Stimulated activated CD8-positive, alpha-beta memory T cell treated with anti-CD3 and anti-CD28 coated beads, Interleukin-4, amount 100 ng/mL, for 24 hours (primary cell): Measurements from ENCODE around the gene MCF2L2.

ENCODE experiments used
- DNase-seq: peaks from one replicate; pipeline ENCODE4 v3.0.0-alpha.2; 2020; ENCODE audit warnings: low read depth

MCF2L2 gene

DNA sequence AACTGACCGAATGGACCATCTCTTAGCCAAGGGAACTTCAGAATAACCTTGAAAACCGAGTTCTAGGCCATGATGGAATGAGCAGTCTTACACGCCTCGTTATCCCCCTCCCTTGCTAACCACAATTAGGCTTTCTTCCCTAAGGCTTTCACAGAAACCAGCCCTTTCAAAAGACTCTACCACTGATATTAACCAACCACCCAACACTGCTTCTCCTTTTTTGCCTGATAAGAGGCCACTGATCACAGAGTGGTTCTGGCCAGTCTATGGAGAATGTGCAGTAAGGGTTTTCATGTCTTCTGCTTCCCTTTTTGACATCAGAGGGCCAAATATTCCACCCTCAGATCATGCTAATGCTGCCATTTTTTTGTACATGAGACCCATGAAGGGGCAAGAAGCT is 59.3 kb downstream of the MCF2L2 start:
- DNase-seq = no peak

DNA sequence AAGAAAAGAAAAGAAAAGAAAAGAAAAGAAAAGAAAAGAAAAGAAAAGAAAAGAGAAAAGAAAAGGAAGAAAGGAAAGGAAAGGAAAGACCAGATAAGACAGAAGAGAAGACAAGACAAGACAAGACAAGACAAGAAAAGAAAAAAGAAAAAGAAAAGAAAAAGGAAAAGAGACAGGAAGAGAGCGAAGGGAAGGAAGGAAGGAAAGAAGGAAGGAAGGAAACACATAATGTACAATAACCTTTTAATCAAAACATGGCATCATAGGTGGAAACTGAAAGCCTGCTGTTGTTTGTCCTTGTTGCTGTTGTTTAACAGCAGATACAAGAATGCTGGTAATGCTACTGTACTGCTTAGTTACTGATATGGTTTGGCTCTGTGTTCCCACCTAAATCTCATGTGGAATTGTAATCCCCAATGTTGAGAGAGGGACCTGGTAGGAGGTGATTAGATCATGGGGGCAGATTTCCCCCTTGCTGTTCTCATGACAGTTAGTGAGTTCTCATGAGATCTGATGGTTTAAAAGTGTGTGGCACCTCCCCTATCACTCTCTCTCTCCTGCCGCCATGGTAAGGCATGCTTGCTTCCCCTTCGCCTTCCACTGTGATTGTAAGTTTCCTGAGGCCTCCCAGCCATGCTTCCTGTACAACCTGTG is 67.3 kb downstream of the MCF2L2 start:
- DNase-seq = no peak

DNA sequence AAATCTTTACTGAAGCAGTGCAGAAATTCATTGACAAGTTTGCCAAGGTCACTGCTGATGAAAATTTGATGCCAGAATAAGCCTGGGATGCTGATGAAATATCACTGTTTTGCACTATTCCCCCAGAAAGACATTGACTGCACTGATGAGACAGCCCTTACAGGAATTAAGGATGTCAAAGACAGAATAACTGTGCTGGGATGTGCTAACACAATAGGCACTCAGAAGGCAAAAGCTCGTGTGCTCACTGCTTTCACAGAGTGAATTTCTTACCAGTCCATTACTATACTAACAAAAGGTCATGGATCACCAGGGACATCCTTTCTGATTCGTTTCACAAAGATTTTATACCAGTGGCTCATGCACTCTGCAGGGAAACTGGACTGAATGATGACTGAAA is 69.4 kb downstream of the MCF2L2 start:
- DNase-seq = no peak

DNA sequence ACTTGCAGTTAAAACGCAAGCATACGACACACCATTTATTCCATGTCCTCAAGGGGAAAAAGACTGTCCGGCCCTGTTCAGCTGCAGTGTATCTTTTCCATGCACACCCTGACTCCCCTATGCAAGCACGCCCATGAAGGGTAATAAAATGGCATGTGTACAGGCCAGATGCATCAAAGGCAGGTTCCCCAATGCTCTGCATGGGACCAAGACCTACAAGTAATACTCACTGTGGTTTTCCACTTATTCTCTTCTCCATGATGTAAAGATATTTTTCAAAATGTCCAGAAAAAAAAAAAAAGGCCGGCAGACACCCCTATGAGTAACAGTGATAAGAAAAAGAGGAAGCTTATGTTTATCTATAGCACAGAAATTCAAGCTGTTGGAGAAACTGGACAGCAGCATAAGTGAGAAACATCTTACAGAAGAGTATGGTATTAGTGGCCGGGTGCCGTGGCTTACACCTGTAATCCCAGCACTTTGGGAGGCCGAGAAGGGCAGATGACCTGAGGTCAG is 70.8 kb downstream of the MCF2L2 start:
- no peak for DNase-seq

DNA sequence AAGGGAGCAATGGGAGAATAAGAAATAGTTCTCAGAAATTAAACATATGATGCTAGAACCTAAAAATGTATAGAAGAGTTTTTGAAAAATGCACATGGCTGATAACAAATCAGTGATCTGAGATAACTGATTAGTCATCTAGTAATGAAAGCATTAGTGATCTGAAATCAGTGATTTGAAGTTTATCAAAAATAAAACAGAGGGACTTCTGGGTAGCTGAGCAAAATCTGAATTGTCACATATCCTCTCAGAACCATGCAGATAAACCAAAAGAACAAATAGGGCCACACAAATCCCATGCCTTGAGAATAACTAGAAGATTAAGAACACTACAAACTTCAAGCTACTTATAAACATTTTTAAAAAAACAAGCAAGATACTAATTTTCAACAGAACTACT is 71.5 kb downstream of the MCF2L2 start:
- no peak for DNase-seq

DNA sequence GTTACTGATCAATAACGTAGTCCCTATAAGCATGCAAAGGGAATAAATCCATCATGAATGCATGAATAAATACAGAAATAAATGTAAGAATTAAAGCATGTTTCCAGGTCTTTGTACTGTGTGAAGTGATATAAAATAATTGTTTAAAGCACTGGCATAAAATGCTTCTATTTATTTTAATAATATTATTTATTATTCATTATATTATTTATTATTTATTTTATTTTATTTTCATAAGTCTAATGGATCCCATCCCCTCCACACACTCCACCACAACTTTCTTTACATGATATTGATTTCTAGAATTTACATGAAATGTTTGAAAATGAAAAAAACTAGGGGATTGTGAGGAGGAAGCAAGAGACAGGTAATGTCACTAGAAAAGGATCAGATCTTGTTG is 73.5 kb downstream of the MCF2L2 start:
- DNase-seq = no peak

DNA sequence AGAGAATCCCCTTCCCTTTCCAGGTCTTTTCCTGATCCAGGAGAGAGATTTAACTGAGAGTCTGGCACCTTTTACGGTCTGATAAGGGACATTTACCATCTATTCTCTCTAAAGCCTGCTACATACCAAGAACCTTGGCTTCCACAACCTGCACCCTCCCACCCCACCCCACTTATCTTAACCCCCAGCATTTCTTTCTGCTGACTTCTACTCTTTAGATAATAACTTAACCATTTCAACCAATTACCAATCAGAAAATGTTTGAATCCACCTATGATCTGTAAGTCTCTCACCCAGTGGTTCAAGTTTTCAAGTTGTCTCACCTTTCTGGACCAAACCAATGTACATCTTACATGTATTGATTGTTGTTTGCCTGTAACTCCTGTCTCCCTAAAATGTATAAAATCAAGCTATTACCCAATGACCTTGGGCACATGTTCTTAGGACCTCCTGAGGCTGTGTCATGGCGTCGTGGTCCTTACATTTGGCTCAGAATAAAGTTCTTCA is 74.0 kb downstream of the MCF2L2 start:
- DNase-seq = no peak

DNA sequence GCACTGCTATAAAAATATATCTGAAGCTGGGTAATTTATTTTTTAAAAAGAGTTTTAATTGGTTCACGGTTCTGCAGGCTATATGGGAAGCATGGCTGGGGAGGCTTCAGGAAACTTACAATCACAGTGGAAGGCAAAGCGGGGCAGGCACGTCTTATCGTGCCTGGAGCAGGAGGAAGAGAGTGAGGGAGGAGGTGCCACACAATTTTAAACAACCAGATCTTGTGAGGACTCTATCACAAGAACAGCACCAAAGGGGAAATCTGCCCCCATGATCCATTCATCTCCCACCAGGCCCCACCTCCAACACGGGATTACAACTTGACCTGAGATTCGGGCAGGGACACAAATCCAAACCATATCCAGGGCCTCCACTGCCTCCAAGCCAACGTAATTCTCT is 75.0 kb downstream of the MCF2L2 start:
- no peak for DNase-seq

- DNase-seq = no peak
Observed at GRCh38 chr3:183350164-183350563, 78.3 kb downstream of the MCF2L2 start.

DNA sequence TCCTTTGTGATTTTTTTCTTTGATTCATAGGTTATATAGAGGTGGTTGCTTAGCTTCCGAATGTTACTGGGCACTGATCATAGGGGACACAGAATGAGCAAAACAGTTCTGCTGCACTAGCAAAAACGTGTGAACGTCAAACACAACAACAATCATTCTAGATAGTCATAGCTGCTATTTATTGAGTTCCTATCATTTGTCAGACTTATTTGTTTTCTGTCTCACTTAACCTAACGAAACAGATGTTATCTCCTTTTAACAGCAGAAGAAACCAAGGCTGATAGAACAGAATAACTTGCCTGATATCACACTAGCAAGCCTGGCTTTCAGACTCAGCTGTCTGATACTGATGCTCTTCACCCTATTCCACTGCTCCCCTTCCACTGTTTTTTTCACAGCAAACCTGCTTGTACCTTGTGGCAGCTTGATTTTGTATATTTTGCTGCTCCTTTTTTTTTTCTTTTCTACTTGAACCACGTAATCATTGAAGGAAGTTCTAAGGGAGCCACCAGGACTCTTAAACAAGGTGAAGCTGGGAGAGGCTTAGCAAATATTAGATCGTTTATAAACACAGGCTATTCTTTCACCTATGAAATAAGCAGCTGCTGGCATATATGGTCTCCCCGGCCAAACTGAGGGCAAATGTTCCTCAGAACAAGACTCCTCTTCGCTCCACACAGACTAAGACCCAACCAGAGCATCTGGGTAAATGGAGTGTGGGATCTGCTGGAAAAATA is 78.8 kb downstream of the MCF2L2 start:
- no peak for DNase-seq

DNA sequence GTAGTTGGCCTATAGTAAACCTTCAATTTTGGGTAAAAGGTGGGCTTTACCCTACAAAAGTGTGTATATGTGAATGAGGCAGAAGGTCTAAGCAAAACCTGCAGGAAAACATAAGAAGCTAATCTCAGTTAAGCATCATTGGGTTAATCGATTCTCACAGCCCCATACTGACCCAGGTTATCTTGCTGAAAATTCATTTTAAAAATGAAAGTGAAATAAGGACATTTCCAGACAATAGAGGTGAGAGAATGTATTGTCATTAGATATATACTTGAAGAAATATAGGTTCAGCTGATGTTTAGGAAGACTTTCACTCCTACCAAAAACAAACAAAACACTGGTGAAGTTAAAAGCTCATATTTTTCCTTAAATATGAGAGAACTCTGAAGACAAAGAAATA is 85.6 kb downstream of the MCF2L2 start:
- no peak for DNase-seq

GRCh38 chr3:183341545-183342288 is 86.7 kb downstream of the MCF2L2 start:
- DNase-seq = no peak

GRCh38 chr3:183340222-183340621 is 88.2 kb downstream of the MCF2L2 start:
- no peak for DNase-seq

GRCh38 chr3:183339461-183340086 is 88.8 kb downstream of the MCF2L2 start:
- no peak for DNase-seq

GRCh38 chr3:183338520-183338919 is 89.9 kb downstream of the MCF2L2 start:
- no peak for DNase-seq

DNA sequence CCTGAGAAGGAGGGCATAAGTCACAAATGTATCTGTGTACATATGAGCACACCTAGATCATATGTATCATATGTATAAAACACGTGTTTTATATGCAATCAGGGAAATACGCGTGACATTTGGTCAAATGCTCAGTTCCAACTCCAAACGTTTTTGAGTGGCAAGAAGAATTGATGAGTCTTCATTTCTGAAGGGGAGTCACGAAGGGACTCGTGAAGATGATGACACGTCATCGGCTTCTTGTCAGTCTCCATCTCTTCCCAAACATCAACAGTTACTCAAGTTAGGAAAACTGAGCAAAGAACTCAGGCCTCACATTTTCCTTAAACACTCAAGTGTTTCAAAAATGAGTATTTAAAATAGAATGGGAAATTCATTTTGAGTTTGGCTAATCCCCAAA is 95.9 kb downstream of the MCF2L2 start:
- DNase-seq = no peak

- DNase-seq = no peak
Observed at GRCh38 chr3:183331498-183331897, 96.9 kb downstream of the MCF2L2 start.

DNA sequence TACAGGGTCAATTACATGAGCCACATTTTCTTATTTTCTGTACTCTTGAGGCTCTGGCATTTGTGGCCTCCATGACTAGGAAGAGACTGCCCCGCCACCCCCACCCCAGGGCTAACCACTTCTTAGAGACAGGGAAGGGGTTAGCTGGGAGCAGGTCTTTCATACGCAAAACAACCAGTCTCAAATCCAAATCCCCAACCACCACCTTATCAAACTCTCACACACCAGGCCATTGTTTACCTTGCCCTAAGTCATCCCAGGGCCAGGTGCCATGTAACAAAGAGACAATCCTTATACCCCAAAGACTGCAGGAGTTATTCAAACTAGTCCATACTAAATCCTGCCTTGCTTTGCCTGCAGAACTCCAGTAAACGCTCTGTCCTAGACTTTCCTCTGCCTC is 97.5 kb downstream of the MCF2L2 start:
- DNase-seq = no peak

DNA sequence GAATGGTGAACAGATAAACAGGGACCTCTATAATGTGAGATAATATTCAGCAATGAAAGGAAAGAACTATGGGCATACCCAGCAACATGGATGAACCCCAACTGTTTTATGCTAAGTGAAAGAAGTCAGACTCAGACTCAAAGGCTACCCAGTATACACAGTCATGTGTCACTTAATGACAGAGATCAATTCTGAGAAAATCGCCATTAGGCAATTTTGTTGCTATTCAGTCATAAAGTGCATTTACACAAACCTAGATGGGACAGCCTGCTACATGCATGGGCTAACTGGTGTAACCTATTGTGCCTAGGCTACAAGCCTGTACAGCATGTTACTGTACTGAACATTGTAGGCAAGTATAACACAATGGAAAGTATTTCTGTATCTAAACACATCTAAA is 98.9 kb downstream of the MCF2L2 start:
- DNase-seq = no peak

- DNase-seq = no peak
Observed at GRCh38 chr3:183328823-183329222, 99.6 kb downstream of the MCF2L2 start.

DNA sequence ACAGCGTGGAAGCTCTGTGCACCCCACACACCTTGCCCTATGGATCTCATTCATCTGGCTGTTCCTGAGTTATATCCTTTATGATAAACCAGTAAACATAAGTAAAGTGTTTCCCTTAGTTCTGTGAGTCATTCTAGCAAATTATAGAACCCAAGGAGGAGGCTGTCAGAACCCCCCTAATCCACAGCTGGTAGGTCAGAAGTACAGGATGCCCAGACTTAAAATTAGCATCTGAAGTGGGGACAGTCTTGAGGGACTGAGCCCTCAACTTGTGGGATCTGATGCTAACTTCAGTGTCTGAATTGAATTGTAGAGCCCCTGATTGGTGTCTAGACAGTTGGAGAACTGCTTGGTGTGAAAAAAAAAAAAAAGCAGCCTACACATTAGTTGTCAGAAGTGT is 100.3 kb downstream of the MCF2L2 start:
- DNase-seq = no peak

DNA sequence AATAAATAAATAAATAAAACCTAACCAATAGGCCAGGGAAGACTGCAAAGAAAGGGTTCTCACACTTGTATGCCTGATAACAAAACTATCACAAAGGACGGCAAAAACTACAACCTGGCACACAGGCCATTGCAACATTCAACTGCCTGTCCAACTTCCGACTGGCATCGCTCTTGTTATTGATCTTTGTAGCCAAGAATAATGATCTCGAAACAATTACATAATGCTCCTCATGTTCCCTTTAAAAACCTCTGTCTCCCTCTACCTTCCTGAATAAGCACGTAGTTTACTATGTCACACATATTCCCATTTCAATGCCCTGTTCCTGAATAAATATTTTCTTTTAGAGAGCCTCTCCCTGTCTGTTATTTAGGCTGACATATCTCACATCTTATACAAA is 101.1 kb downstream of the MCF2L2 start:
- no peak for DNase-seq
